DND-41 (cell line): Measurements from ENCODE around the gene MRTFA.

Experiments used
- CTCF ChIP-seq: IDR thresholded peaks from 2 replicates; pipeline ENCODE4 v1.5.1; 2012; ENCODE audit warnings: borderline replicate concordance, low read length, moderate library complexity, mild to moderate bottlenecking; ENCODE audit not compliant: poor library complexity, severe bottlenecking; ENCODE audit errors: extremely low read depth
- EZH2 ChIP-seq: IDR thresholded peaks from 3 replicates; pipeline ENCODE4 v1.6.1; 2012; ENCODE audit warnings: borderline replicate concordance, low read depth, mild to moderate bottlenecking, moderate library complexity, low read length, inconsistent platforms; ENCODE audit not compliant: severe bottlenecking

GRCh38 chr22:40612291-40612751, 24.2 kb downstream of the MRTFA start:
- TF ChIP-seq EZH2: no peak
- no peak for TF ChIP-seq CTCF
